Kidney (tissue), 14 donors: ENCODE results near the gene GMDS. TPM values are rescaled to one million over a fixed set of nuclear protein-coding genes. Genes with fewer than 3 reads are reported as not detected.

Source experiments
- DNase-seq, 5 donors: peaks; one replicate each; pipeline ENCODE4 v3.0.0-alpha.2; 2013 to 2020
- FAIRE-seq: peaks from 2 replicates; lab custom pipeline; 2012; peaks lifted over from hg19 to GRCh38; lab: Jason Lieb, UNC
- H3K27ac ChIP-seq, 2 donors: one replicate each; pipeline ENCODE4 v1.7.0; 2013; ENCODE audit warnings: low read depth in 2 of 2, low read length in 2 of 2, inconsistent platforms in 1 of 2
- H3K27me3 ChIP-seq: one replicate; pipeline ENCODE4 v1.7.1; 2013; ENCODE audit warnings: low read length, inconsistent platforms; ENCODE audit not compliant: control insufficient read depth, insufficient read depth
- H3K36me3 ChIP-seq, 3 donors: one replicate each; pipeline versions ENCODE4 v1.7.0 to v1.7.1; 2013; ENCODE audit warnings: low read length in 3 of 3, control low read depth in 1 of 3, inconsistent platforms in 1 of 3; ENCODE audit not compliant: insufficient read depth in 3 of 3, control insufficient read depth in 2 of 3
- H3K4me1 ChIP-seq, 3 donors: one replicate each; pipeline versions ENCODE4 v1.7.0 to v1.7.1; 2013; ENCODE audit warnings: low read length in 3 of 3, inconsistent platforms in 1 of 3, low read depth in 1 of 3; ENCODE audit not compliant: control insufficient read depth in 2 of 3, insufficient read depth in 2 of 3
- H3K4me3 ChIP-seq, 3 donors: one replicate each; pipeline versions ENCODE4 v1.7.0 to v1.8.1; 2013; ENCODE audit warnings: low read length in 3 of 3, control low read depth in 1 of 3, inconsistent platforms in 1 of 3
- H3K9ac ChIP-seq, 3 donors: one replicate each; pipeline versions ENCODE4 v1.7.0 to v1.7.1; 2013; ENCODE audit warnings: low read length in 3 of 3, control low read depth in 1 of 3, inconsistent platforms in 1 of 3
- H3K9me3 ChIP-seq, 3 donors: one replicate each; pipeline versions ENCODE4 v1.7.0 to v1.7.1; 2013; ENCODE audit warnings: low read length in 3 of 3, control low read depth in 1 of 3, inconsistent platforms in 1 of 3; ENCODE audit not compliant: control insufficient read depth in 2 of 3, insufficient read depth in 1 of 3
- intact Hi-C: fragments of 100-400 bp; cut with DNase I; formaldehyde crosslinking; loops from one replicate; pipeline ENCODE4 v1.11.1; 2022
- polyA plus RNA-seq: library from polyadenylated mRNA; stranded (reverse); fragments of 350-450 nt; fragmentation: Illumina TruSeq; extraction: RNeasy Lipid Tissue Mini Kit (QIAGEN cat#74804); gene quantifications from one replicate; pipeline ENCODE4 v1.2.3, GENCODE V29; 2014; ENCODE audit warnings: low read depth, low replicate concordance; ENCODE audit not compliant: insufficient read depth
- total RNA-seq: library from RNA; stranded (reverse); fragmentation: NEBNext Ultra II Directional; extraction: Animal tissue kit (Norgen Biotek cat#: 25700); gene quantifications from one replicate; pipeline ENCODE4 v1.2.1, GENCODE V29; 2021
- TF ChIP-seq, protein P1 (sequence below): IDR thresholded peaks from 3 replicates; pipeline ENCODE4 v1.5.1; 2012; ENCODE audit warnings: mild to moderate bottlenecking, moderate library complexity, borderline replicate concordance; ENCODE audit not compliant: insufficient read depth; ENCODE audit errors: extremely low read depth
- donor health status: control.
- donor health status: control.
- donor health status: control.
- donor health status: control.
- donor health status: control.
- donor health status: DM: yes; HTN: yes; CAD: no.
- donor health status: Normal renal cell carcinoma (clear cell type).

Gene GMDS
- total and polyA plus RNA-seq, 2 donors from 2014 or later = 49.6 to 63.7 TPM

GRCh38 chr6:2008383-2008976 is 236.9 kb downstream of the GMDS start:
- Histone ChIP-seq H3K4me3 (no peak overlapping the region), H3K27me3 (no peaks in the 10 kb centered on the region), H3K36me3 (no peaks in the 10 kb centered on the region), H3K27ac (no peak overlapping the region), H3K9ac (no peak overlapping the region), H3K9me3 (no peaks in the 10 kb centered on the region), H3K4me1 (no peaks in the 10 kb centered on the region)
- FAIRE-seq = no peak
- no peak for DNase-seq
- TF ChIP-seq, protein P1, sequence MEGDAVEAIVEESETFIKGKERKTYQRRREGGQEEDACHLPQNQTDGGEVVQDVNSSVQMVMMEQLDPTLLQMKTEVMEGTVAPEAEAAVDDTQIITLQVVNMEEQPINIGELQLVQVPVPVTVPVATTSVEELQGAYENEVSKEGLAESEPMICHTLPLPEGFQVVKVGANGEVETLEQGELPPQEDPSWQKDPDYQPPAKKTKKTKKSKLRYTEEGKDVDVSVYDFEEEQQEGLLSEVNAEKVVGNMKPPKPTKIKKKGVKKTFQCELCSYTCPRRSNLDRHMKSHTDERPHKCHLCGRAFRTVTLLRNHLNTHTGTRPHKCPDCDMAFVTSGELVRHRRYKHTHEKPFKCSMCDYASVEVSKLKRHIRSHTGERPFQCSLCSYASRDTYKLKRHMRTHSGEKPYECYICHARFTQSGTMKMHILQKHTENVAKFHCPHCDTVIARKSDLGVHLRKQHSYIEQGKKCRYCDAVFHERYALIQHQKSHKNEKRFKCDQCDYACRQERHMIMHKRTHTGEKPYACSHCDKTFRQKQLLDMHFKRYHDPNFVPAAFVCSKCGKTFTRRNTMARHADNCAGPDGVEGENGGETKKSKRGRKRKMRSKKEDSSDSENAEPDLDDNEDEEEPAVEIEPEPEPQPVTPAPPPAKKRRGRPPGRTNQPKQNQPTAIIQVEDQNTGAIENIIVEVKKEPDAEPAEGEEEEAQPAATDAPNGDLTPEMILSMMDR = no peak
- intact Hi-C loops = no loop called here

DNA sequence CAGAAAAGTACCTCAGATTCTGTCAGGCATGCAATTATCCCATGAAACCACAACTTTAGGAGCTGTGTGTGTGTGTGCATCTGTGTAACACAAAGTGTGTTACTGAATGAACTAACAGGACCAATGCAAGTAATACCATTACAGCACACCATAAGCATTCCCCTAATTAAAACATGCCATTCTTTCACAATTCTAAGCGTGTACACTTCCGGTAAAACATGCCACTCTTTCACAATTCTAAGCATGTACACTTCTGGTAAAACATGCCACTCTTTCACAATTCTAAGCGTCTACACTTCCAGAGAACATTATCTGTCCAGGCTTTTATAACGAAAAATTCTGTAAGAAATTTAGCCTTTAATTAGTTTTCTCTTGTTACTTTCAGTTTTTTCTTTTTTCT is 238.2 kb downstream of the GMDS start:
- H3K27ac ChIP-seq = no peak overlapping the region
- no peak overlapping the region for H3K9ac ChIP-seq
- no peaks in the 10 kb centered on the region for H3K9me3 ChIP-seq
- H3K4me1 ChIP-seq = no peaks in the 10 kb centered on the region
- no peak for FAIRE-seq
- TF ChIP-seq, protein P1 = no peak
- intact Hi-C loops = no loop called here
- H3K27me3 ChIP-seq = no peaks in the 10 kb centered on the region
- no peaks in the 10 kb centered on the region for H3K36me3 ChIP-seq
- DNase-seq = no peak
- no peak overlapping the region for H3K4me3 ChIP-seq

DNA sequence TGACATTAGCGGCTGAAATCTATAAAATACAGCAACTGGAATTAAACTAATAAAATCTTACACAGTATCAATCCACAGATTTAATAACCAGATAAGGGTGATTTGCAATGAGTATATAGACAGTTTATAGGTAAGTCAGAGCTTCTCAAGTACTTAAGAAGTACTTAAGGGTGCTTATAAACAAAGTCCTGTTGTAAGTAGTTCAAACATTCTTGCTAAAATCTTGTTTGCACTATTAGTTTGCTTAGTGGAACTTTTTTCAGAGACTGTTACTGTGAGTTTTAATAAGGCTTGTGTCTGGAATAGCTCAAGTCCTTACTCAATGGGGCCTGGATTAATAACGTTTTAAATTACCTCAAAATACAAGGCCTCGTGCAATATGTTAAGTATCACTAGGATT is 240.5 kb downstream of the GMDS start:
- DNase-seq (no peak), FAIRE-seq (no peak)
- H3K27ac ChIP-seq = no peak overlapping the region
- intact Hi-C loops = no loop called here
- H3K36me3 ChIP-seq = no peaks in the 10 kb centered on the region
- no peaks in the 10 kb centered on the region for H3K27me3 ChIP-seq
- no peak overlapping the region for H3K9ac ChIP-seq
- TF ChIP-seq, protein P1 = no peak
- H3K9me3 ChIP-seq = no peaks in the 10 kb centered on the region
- no peak overlapping the region for H3K4me3 ChIP-seq
- H3K4me1 ChIP-seq = no peaks in the 10 kb centered on the region

DNA sequence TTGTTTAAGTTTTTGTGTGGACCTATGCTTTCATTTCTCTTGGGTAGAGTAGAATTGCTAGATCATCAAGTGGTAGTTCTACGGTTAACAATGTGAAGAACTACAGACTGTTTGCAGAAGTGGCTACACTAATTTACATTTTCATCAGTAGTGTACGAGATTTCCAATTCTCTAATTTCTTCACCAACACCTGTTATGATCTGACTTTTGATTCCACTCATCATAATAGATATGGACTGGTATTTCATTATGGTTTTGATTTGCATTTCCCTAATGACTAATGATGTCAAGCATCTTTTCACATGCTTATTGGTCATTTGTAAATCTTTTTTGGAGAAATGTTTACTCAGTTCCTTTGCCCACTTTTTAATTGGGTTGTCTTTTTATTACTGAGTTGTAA is 244.4 kb downstream of the GMDS start:
- H3K4me1 ChIP-seq = no peaks in the 10 kb centered on the region
- no peaks in the 10 kb centered on the region for H3K27me3 ChIP-seq
- H3K9ac ChIP-seq = no peak overlapping the region
- intact Hi-C loops = no loop called here
- no peaks in the 10 kb centered on the region for H3K36me3 ChIP-seq
- DNase-seq = no peak
- TF ChIP-seq, protein P1 = no peak
- H3K4me3 ChIP-seq = no peak overlapping the region
- H3K9me3 ChIP-seq = no peaks in the 10 kb centered on the region
- FAIRE-seq = no peak
- no peak overlapping the region for H3K27ac ChIP-seq
